HEK293 (cell line): ENCODE data around the gene CHRD.

Experiments used
- CTCF ChIA-PET: fragments of 350-600 bp; formaldehyde crosslinking; extraction: SDS; loops from one replicate; lab custom pipeline; 2021; ENCODE audit warnings: antibody characterized with exemption; lab: Yijun Ruan, JAX
- POLR2A ChIA-PET: fragments of 300-600 bp; formaldehyde crosslinking; extraction: SDS; loops from one replicate; lab custom pipeline; 2020; ENCODE audit warnings: antibody characterized with exemption, inconsistent platforms; lab: Yijun Ruan, JAX
- H3K27ac ChIP-seq: fragments of 200-500 bp; sonication (Bioruptor generic); 2 replicates; pipeline ENCODE4 v1.5.1; 2014; ENCODE audit warnings: low read depth, low read length, control low read depth, inconsistent platforms; ENCODE audit errors: extremely low read depth
- H3K36me3 ChIP-seq, 2 experiments: fragments of 200-500 bp in 1 of 2; sonication (Bioruptor generic) in 1 of 2; 1 replicate in 1 of 2; 2 replicates in 1 of 2; pipeline ENCODE4 v1.5.1; 2014 to 2017; ENCODE audit warnings: inconsistent platforms in 2 of 2, low read length in 2 of 2; ENCODE audit not compliant: control insufficient read depth in 2 of 2, insufficient read depth in 1 of 2
- H3K4me1 ChIP-seq: fragments of 200-500 bp; sonication (Bioruptor generic); 2 replicates; pipeline ENCODE4 v1.5.1; 2014; ENCODE audit warnings: mild to moderate bottlenecking, low read length, inconsistent platforms; ENCODE audit not compliant: control insufficient read depth, insufficient read depth
- H3K4me3 ChIP-seq: 2 replicates; pipeline ENCODE4 v1.5.1; 2011; ENCODE audit warnings: low read depth, mild to moderate bottlenecking, control low read depth, low read length, moderate library complexity
- H3K9me3 ChIP-seq: fragments of 200-500 bp; sonication (Bioruptor generic); 2 replicates; pipeline ENCODE4 v1.5.1; 2014; ENCODE audit warnings: low read depth, low read length, inconsistent platforms; ENCODE audit not compliant: control insufficient read depth, insufficient read depth
- BCL11A ChIP-seq: fragments of 450-650 bp; formaldehyde crosslinking; IDR thresholded peaks from 2 replicates; pipeline ENCODE4 v1.5.1; 2016; ENCODE audit warnings: low read depth, missing biosample characterization, missing genetic modification characterization
- ZBTB21 ChIP-seq: fragments of 450-650 bp; formaldehyde crosslinking; IDR thresholded peaks from 2 replicates; pipeline ENCODE4 v1.5.1; 2017; ENCODE audit warnings: missing biosample characterization, missing genetic modification characterization
- ZNF121 ChIP-seq: fragments of 450-650 bp; formaldehyde crosslinking; IDR thresholded peaks from 2 replicates; pipeline ENCODE4 v1.5.1; 2016; ENCODE audit warnings: missing biosample characterization, missing genetic modification characterization
- ZNF140 ChIP-seq: fragments of 450-650 bp; formaldehyde crosslinking; IDR thresholded peaks from 2 replicates; pipeline ENCODE4 v1.5.1; 2016; ENCODE audit warnings: missing biosample characterization, missing genetic modification characterization
- ZNF23 ChIP-seq: fragments of 450-650 bp; formaldehyde crosslinking; IDR thresholded peaks from 2 replicates; pipeline ENCODE4 v1.5.1; 2016; ENCODE audit warnings: missing biosample characterization, missing genetic modification characterization, borderline replicate concordance
- ZNF426 ChIP-seq: fragments of 450-650 bp; formaldehyde crosslinking; IDR thresholded peaks from 2 replicates; pipeline ENCODE4 v1.5.1; 2017; ENCODE audit warnings: missing biosample characterization, missing genetic modification characterization, mild to moderate bottlenecking, inconsistent platforms, moderate library complexity
- ZNF549 ChIP-seq: fragments of 450-650 bp; IDR thresholded peaks from 2 replicates; pipeline ENCODE4 v1.5.1; 2018; ENCODE audit warnings: missing biosample characterization, missing genetic modification characterization, mild to moderate bottlenecking, inconsistent platforms, moderate library complexity
- TF ChIP-seq, protein P1 (sequence below): fragments of 450-650 bp; formaldehyde crosslinking; IDR thresholded peaks from 2 replicates; pipeline ENCODE4 v1.5.1; 2017; ENCODE audit warnings: missing biosample characterization, missing genetic modification characterization
- TF ChIP-seq, protein P2 (sequence below): fragments of 450-650 bp; formaldehyde crosslinking; IDR thresholded peaks from 2 replicates; pipeline ENCODE4 v1.5.1; 2016; ENCODE audit warnings: missing biosample characterization, missing genetic modification characterization, borderline replicate concordance
- TF ChIP-seq, protein P3 (sequence below): fragments of 450-650 bp; IDR thresholded peaks from 2 replicates; pipeline ENCODE4 v1.5.1; 2018; ENCODE audit warnings: missing biosample characterization, mild to moderate bottlenecking, missing genetic modification characterization
- TF ChIP-seq, protein P4 (sequence below): fragments of 450-650 bp; formaldehyde crosslinking; IDR thresholded peaks from 2 replicates; pipeline ENCODE4 v1.5.1; 2016; ENCODE audit warnings: missing biosample characterization, missing genetic modification characterization
- TF ChIP-seq, protein P5 (sequence below): fragments of 450-650 bp; formaldehyde crosslinking; IDR thresholded peaks from 2 replicates; pipeline ENCODE4 v1.5.1; 2017; ENCODE audit warnings: missing biosample characterization, missing genetic modification characterization
- TF ChIP-seq, protein P6 (sequence below): fragments of 450-650 bp; formaldehyde crosslinking; IDR thresholded peaks from 2 replicates; pipeline ENCODE4 v1.5.1; 2016; ENCODE audit warnings: missing biosample characterization, missing genetic modification characterization, borderline replicate concordance

CHRD gene

DNA sequence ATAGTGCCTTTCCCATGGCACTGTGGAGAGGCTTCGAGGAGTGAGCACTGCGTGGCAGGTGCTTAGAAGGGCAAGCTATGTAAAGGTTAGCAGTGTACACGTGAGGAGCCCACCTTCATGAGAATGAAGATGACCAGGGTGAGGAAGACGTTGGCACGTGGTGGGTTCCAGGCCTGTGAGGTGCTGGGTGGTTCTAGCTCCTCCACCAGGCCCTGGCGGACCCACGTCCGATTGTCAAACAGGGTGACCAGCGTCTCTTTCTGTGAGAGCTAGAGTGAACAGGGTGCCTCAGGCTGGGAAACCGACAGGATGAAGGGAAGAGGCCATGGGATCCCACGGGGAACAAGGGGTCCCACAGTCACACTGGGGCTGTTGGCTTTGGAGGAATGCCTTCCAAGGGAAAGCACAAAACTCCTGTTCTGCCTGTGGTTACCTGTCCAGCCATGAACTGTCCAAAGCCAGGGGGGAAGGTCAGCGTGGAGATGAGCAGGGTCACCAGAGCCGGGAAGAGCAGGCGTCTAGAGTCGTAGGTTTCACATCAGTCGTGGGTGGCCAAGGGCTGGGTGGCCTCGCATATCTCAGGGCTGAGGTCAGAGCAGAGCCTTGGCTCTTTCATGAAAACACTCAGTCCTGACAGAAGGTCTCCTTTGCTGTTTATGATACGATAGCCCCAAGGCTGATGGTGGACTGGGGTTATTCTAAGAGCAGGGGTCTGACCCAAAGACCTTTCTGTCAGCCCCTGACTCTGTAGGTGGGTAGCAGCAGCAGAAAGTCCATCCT, 24.4 kb upstream of the CHRD start:
- H3K4me1 ChIP-seq: no peaks in the 10 kb centered on the region
- TF ChIP-seq, protein P1, sequence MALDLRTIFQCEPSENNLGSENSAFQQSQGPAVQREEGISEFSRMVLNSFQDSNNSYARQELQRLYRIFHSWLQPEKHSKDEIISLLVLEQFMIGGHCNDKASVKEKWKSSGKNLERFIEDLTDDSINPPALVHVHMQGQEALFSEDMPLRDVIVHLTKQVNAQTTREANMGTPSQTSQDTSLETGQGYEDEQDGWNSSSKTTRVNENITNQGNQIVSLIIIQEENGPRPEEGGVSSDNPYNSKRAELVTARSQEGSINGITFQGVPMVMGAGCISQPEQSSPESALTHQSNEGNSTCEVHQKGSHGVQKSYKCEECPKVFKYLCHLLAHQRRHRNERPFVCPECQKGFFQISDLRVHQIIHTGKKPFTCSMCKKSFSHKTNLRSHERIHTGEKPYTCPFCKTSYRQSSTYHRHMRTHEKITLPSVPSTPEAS (tag by site-specific recombination): no peak
- H3K27ac ChIP-seq: no peak overlapping the region
- CTCF ChIA-PET: interaction anchor here (0.5 to 2.9 kb wide), 7 partner anchors 9 to 185 kb away, joined by 3 to 15 read pairs (median 4); no protein-coding TSS in a partner anchor
- H3K9me3 ChIP-seq: no peaks in the 10 kb centered on the region
- no peak overlapping the region for H3K4me3 ChIP-seq
- POLR2A ChIA-PET: interaction anchor here (0.7 kb wide), 1 partner anchor 12 kb away, joined by 3 read pairs; no protein-coding TSS in a partner anchor
- peaks cover 0 to 76% of the 10 kb centered on the region in 2 experiments; a peak in 1 of 3 replicates for H3K36me3 ChIP-seq

DNA sequence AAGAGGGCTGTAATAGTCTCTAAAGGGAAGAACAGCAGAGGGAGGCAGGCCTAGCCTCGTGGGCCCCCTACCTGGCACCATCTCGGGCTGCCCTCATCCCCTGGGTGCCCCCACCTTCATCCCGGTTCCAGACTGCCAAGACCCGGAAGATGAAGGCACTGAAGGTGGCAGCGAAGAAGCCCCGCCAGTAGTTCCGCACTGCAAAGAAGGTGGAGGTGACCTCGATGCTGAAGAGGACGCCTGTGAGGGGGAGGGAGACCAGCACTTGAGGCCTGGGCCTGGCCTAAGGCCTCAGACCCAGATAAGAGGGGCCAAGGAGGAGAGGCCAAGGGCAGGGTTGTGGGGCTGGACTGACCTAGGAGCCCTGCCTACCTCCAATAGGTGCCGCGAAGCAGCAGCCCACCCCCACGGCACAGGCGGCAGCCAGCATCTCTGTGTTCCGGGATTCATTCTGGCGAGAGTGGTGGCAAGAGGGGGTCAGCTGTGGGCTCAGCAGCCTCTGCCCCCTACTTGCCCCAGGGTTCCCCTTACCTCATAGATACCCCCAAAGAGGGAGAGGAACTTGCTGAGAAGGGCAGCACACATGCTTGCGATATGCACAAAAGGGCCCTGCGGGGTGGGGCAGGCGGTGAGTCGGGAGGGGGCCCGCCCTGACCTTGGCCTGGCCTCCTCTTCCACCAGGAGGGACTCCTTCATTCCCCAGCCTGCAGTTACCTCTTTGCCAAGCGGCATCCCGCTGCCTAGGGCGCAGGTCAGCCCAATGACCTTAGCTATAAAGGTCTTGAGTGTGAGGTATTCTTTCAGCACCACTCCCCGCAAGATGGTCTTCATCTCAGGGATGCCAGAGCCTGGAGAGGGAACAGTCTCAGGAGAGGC, 22.4 kb upstream of the CHRD start:
- Histone ChIP-seq H3K36me3 (peaks cover 0 to 56% of the 10 kb centered on the region in 2 experiments; a peak in 1 of 3 replicates), H3K9me3 (no peaks in the 10 kb centered on the region), H3K4me1 (no peaks in the 10 kb centered on the region), H3K4me3 (no peak overlapping the region), H3K27ac (no peak overlapping the region)
- ChIA-PET CTCF (no interaction called here), POLR2A (no interaction called here)
- TF ChIP-seq, protein P2, sequence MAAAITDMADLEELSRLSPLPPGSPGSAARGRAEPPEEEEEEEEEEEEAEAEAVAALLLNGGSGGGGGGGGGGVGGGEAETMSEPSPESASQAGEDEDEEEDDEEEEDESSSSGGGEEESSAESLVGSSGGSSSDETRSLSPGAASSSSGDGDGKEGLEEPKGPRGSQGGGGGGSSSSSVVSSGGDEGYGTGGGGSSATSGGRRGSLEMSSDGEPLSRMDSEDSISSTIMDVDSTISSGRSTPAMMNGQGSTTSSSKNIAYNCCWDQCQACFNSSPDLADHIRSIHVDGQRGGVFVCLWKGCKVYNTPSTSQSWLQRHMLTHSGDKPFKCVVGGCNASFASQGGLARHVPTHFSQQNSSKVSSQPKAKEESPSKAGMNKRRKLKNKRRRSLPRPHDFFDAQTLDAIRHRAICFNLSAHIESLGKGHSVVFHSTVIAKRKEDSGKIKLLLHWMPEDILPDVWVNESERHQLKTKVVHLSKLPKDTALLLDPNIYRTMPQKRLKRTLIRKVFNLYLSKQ (tag by site-specific recombination): no peak
- TF ChIP-seq, protein P3, sequence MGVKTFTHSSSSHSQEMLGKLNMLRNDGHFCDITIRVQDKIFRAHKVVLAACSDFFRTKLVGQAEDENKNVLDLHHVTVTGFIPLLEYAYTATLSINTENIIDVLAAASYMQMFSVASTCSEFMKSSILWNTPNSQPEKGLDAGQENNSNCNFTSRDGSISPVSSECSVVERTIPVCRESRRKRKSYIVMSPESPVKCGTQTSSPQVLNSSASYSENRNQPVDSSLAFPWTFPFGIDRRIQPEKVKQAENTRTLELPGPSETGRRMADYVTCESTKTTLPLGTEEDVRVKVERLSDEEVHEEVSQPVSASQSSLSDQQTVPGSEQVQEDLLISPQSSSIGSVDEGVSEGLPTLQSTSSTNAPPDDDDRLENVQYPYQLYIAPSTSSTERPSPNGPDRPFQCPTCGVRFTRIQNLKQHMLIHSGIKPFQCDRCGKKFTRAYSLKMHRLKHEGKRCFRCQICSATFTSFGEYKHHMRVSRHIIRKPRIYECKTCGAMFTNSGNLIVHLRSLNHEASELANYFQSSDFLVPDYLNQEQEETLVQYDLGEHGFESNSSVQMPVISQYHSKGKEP (tag by site-specific recombination): no peak
- TF ChIP-seq ZNF140 (no peak), ZNF549 (tag by site-specific recombination) (no peak), ZNF121 (tag by site-specific recombination) (no peak), ZNF23 (tag by site-specific recombination) (no peak), BCL11A (no peak), ZNF426 (no peak), ZBTB21 (tag by site-specific recombination) (no peak)
- TF ChIP-seq, protein P4, sequence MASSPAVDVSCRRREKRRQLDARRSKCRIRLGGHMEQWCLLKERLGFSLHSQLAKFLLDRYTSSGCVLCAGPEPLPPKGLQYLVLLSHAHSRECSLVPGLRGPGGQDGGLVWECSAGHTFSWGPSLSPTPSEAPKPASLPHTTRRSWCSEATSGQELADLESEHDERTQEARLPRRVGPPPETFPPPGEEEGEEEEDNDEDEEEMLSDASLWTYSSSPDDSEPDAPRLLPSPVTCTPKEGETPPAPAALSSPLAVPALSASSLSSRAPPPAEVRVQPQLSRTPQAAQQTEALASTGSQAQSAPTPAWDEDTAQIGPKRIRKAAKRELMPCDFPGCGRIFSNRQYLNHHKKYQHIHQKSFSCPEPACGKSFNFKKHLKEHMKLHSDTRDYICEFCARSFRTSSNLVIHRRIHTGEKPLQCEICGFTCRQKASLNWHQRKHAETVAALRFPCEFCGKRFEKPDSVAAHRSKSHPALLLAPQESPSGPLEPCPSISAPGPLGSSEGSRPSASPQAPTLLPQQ: no peak
- TF ChIP-seq, protein P5, sequence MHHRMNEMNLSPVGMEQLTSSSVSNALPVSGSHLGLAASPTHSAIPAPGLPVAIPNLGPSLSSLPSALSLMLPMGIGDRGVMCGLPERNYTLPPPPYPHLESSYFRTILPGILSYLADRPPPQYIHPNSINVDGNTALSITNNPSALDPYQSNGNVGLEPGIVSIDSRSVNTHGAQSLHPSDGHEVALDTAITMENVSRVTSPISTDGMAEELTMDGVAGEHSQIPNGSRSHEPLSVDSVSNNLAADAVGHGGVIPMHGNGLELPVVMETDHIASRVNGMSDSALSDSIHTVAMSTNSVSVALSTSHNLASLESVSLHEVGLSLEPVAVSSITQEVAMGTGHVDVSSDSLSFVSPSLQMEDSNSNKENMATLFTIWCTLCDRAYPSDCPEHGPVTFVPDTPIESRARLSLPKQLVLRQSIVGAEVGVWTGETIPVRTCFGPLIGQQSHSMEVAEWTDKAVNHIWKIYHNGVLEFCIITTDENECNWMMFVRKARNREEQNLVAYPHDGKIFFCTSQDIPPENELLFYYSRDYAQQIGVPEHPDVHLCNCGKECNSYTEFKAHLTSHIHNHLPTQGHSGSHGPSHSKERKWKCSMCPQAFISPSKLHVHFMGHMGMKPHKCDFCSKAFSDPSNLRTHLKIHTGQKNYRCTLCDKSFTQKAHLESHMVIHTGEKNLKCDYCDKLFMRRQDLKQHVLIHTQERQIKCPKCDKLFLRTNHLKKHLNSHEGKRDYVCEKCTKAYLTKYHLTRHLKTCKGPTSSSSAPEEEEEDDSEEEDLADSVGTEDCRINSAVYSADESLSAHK (tag by site-specific recombination): no peak
- TF ChIP-seq, protein P6, sequence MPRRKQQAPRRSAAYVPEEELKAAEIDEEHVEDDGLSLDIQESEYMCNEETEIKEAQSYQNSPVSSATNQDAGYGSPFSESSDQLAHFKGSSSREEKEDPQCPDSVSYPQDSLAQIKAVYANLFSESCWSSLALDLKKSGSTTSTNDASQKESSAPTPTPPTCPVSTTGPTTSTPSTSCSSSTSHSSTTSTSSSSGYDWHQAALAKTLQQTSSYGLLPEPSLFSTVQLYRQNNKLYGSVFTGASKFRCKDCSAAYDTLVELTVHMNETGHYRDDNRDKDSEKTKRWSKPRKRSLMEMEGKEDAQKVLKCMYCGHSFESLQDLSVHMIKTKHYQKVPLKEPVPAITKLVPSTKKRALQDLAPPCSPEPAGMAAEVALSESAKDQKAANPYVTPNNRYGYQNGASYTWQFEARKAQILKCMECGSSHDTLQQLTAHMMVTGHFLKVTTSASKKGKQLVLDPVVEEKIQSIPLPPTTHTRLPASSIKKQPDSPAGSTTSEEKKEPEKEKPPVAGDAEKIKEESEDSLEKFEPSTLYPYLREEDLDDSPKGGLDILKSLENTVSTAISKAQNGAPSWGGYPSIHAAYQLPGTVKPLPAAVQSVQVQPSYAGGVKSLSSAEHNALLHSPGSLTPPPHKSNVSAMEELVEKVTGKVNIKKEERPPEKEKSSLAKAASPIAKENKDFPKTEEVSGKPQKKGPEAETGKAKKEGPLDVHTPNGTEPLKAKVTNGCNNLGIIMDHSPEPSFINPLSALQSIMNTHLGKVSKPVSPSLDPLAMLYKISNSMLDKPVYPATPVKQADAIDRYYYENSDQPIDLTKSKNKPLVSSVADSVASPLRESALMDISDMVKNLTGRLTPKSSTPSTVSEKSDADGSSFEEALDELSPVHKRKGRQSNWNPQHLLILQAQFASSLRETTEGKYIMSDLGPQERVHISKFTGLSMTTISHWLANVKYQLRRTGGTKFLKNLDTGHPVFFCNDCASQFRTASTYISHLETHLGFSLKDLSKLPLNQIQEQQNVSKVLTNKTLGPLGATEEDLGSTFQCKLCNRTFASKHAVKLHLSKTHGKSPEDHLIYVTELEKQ (tag by site-specific recombination): no peak
